IgD-negative memory B cell (primary cell): ENCODE measurements around the gene OR10A2. TPM values are rescaled to one million over a fixed set of nuclear protein-coding genes. Genes with fewer than 3 reads are reported as not detected.
A peak's percentile ranks its signal among the peaks of the same experiment; 100 is the strongest.
"Not testable (repeated sequence)": the region's sequence is repeated elsewhere in the genome, so short reads cannot be mapped to it uniquely, and the experiment has no call there.

Source experiments
- H3K27ac Mint-ChIP-seq, 3 donors: one replicate each; pipeline ENCODE4 v1.8.0; 2020 to 2022; ENCODE audit warnings: mild to moderate bottlenecking in 3 of 3, mixed read lengths in 3 of 3, moderate library complexity in 1 of 3
- H3K27me3 Mint-ChIP-seq: one replicate; pipeline ENCODE4 v1.8.0; 2021; ENCODE audit warnings: mixed read lengths
- H3K36me3 Mint-ChIP-seq: one replicate; pipeline ENCODE4 v1.8.0; 2020; ENCODE audit warnings: mild to moderate bottlenecking, mixed read lengths
- H3K4me1 Mint-ChIP-seq, 3 donors: one replicate each; pipeline ENCODE4 v1.8.0; 2020 to 2022; ENCODE audit warnings: mixed read lengths in 3 of 3, mild to moderate bottlenecking in 1 of 3
- H3K4me3 Mint-ChIP-seq, 4 donors: one replicate each; pipeline ENCODE4 v1.8.0; 2020 to 2022; ENCODE audit warnings: mild to moderate bottlenecking in 4 of 4, mixed read lengths in 4 of 4, moderate library complexity in 3 of 4
- H3K9me3 Mint-ChIP-seq, 3 donors: one replicate each; pipeline ENCODE4 v1.8.0; 2020 to 2021; ENCODE audit warnings: mixed read lengths in 3 of 3, mild to moderate bottlenecking in 1 of 3
- polyA plus RNA-seq: library from polyadenylated mRNA; unstranded; fragments of 300-500 nt; fragmentation: Illumina TruSeq; gene quantifications from one replicate; pipeline ENCODE4 v1.2.3, GENCODE V29; 2021

OR10A2 gene
- polyA plus RNA-seq, 1 donor from 2014 or later = not detected

- H3K36me3 Mint-ChIP-seq, H3K27ac Mint-ChIP-seq, H3K9me3 Mint-ChIP-seq, H3K4me3 Mint-ChIP-seq, H3K4me1 Mint-ChIP-seq, H3K27me3 Mint-ChIP-seq: not testable (repeated sequence)
Measured at GRCh38 chr11:6904804-6905203, 41.9 kb downstream of the OR10A2 start.

- no peak overlapping the region for H3K27ac Mint-ChIP-seq
- peaks cover 1% of the 10 kb centered on the region for H3K27me3 Mint-ChIP-seq
- H3K9me3 Mint-ChIP-seq = peaks cover 0 to 3% (median 0%) of the 10 kb centered on the region in 3 donors
- no peaks in the 10 kb centered on the region for H3K4me1 Mint-ChIP-seq
- no peaks in the 10 kb centered on the region for H3K36me3 Mint-ChIP-seq
- H3K4me3 Mint-ChIP-seq = no peak overlapping the region
Measured at GRCh38 chr11:6911378-6911777, 48.5 kb downstream of the OR10A2 start.

GRCh38 chr11:6911948-6912347 lies 49.1 kb downstream of the OR10A2 start:
- Mint-ChIP-seq H3K4me3 (no peak overlapping the region), H3K27me3 (peaks cover 1% of the 10 kb centered on the region), H3K9me3 (peaks cover 0 to 3% (median 0%) of the 10 kb centered on the region in 3 donors), H3K27ac (no peak overlapping the region), H3K4me1 (no peaks in the 10 kb centered on the region), H3K36me3 (no peaks in the 10 kb centered on the region)

GRCh38 chr11:6919698-6920097 lies 56.8 kb downstream of the OR10A2 start:
- Mint-ChIP-seq H3K27me3 (peaks cover 6% of the 10 kb centered on the region), H3K36me3 (no peaks in the 10 kb centered on the region), H3K27ac (no peak overlapping the region), H3K9me3 (no peaks in the 10 kb centered on the region), H3K4me1 (no peaks in the 10 kb centered on the region), H3K4me3 (peak overlapping the region in 1 of 4 donors; percentile 17)

- Mint-ChIP-seq H3K4me1 (peaks cover 0 to 1% (median under 1%) of the 10 kb centered on the region in 3 donors), H3K4me3 (peak within 1 kb of the TSS in 1 of 4 donors; percentile 41), H3K36me3 (no peaks in the 10 kb centered on the region), H3K27ac (no peak within 1 kb of the TSS), H3K9me3 (peaks cover 0 to 2% (median 0%) of the 10 kb centered on the region in 3 donors), H3K27me3 (peaks cover 6% of the 10 kb centered on the region)
Measured at GRCh38 chr11:6920702-6921101, 57.8 kb downstream of the OR10A2 start, which contains the start of gene OR2D3. Gene OR2D3 (plus strand): TSS chr11:6921002. CDS start chr11:6921002, 0 bp downstream.

Other genes with a start within 250 kb of the OR10A2 start
- gene TPP1, start 243.6 kb upstream of the OR10A2 start, polyA plus RNA-seq = 163 TPM
- 0.06 TPM for gene DCHS1, start 207.2 kb upstream of the OR10A2 start, polyA plus RNA-seq
- 15.8 TPM for gene MRPL17, start 179.7 kb upstream of the OR10A2 start, polyA plus RNA-seq
- gene OR2AG2, start 91.1 kb upstream of the OR10A2 start, polyA plus RNA-seq = not detected
- not detected for gene OR2AG1, start 80.0 kb upstream of the OR10A2 start, polyA plus RNA-seq
- gene OR6A2, start 63.4 kb upstream of the OR10A2 start, polyA plus RNA-seq = not detected
- gene OR10A5, start 17.4 kb upstream of the OR10A2 start, polyA plus RNA-seq = not detected
- not detected for gene OR10A4, start 13.6 kb downstream of the OR10A2 start, polyA plus RNA-seq
- gene OR2D2, start 29.4 kb downstream of the OR10A2 start, polyA plus RNA-seq = not detected
- not detected for gene OR2D3, start 57.9 kb downstream of the OR10A2 start, polyA plus RNA-seq
- 1.4 TPM for gene ZNF215, start 63.4 kb downstream of the OR10A2 start, polyA plus RNA-seq
- gene ZNF214, start 157.3 kb downstream of the OR10A2 start, polyA plus RNA-seq = not detected
- gene NLRP14, start 157.4 kb downstream of the OR10A2 start, polyA plus RNA-seq = not detected
- not detected for gene RBMXL2, start 225.9 kb downstream of the OR10A2 start, polyA plus RNA-seq